HG03159 (cell line): Measurements from ENCODE around the gene LOC128125822.
"Not testable (repeated sequence)": the region's sequence is repeated elsewhere in the genome, so short reads cannot be mapped to it uniquely, and the experiment has no call there.

Experiments used
- ATAC-seq: cut with Tn5 transposase; IDR thresholded peaks from one replicate; pipeline ENCODE4 v1.9.1; 2021; ENCODE audit warnings: mild to moderate bottlenecking, moderate library complexity; ENCODE audit not compliant: unreplicated experiment

LOC128125822 gene

GRCh38 chr6:63581355-63582013 is 9.2 kb downstream of the LOC128125822 start:
- no peak for ATAC-seq

DNA sequence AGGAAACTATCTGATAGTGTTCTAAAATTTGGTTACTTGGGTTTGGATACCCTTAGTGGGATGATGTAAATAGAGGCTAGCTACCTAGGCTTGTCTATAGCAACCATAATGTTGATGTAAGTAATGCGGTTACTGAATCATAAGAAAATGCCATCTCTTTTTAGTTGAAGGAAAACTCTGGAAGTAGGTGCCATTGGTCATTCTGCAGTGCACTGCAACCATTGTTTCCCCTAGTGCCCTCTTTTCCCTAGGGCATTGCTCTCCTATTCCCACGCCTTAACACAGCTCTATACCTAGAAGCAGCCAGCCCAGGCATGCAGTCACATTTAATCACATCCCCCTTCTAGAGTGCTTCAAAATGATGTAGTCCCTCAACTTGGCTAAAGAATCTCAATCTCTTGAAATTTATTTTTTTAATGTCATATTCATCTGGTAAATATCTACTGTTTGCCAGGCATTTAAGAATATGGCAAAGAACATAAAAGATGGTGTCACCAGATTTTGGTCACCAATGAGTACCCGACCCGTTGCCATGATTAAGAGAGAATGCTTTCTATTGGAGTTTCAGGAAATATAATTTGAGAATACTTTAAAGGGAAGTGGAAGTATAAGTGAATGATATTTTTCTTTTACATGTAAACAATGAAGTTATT is 10.4 kb downstream of the LOC128125822 start:
- no peak for ATAC-seq

- no peak for ATAC-seq
Observed at GRCh38 chr6:63584125-63584514, 11.8 kb downstream of the LOC128125822 start.

- no peak for ATAC-seq
Observed at GRCh38 chr6:63584566-63584965, 12.3 kb downstream of the LOC128125822 start.

DNA sequence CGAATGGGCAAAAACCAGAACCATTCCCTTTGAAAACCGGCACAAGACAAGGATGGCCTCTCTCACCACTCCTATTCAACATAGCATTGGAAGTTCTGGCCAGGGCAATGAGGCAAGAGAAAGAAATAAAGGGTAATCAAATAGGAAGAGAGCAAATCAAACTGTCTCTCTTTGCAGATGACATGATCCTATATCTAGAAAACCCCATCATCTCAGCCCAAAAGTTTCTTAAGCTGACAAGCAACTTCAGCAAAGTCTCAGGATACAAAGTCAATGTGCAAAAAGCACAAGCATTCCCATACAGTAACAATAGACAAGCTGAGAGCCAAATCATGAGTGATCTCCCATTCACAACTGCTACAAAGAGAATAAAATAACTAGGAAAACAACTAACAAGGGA is 13.4 kb downstream of the LOC128125822 start:
- ATAC-seq: not testable (repeated sequence)

GRCh38 chr6:63589952-63590411 is 17.7 kb downstream of the LOC128125822 start:
- ATAC-seq: no peak

DNA sequence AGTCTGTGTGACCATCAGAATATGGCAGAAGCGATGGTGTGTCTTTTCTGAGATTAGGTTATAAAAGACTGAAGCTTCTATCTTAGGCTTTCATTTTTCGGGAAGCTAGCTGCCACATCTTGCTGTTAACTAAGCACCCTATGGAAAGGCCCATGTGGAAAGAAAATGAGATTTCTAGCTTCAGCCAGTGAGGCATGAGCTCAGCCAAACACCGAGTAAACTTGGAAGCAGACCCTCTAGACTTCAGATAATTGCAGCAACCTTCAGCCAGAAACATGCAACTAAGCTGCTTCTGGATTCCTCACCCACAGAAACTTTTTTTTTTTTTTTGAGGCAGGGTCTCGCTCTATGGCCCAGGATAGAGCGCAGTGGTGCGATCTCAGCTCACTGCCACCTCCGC is 20.6 kb downstream of the LOC128125822 start:
- ATAC-seq: no peak

GRCh38 chr6:63597141-63598048 is 25.1 kb downstream of the LOC128125822 start:
- ATAC-seq: no peak

- peak; percentile 100 for ATAC-seq
Observed at GRCh38 chr6:63598049-63599036, 26.1 kb downstream of the LOC128125822 start.

GRCh38 chr6:63599243-63599642 is 27.0 kb downstream of the LOC128125822 start:
- ATAC-seq: no peak

DNA sequence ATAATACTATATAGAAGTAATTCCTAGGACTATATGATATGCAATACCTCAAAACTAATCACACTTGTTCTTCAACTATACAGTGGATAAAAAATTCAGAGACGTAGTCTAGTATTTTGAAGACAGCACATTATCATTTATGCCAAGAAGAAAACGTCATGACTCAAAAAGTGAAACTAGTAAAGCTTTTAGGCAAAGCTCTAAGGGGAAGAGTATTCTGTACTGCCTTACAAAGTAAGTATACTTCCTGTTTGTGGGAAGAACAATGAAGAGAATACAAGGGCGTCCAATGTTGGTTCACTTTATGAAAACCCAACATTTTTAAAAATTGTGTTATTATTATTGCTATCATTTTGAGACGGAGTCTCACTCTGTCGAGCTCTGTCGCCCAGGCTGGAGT is 27.9 kb downstream of the LOC128125822 start:
- no peak for ATAC-seq

DNA sequence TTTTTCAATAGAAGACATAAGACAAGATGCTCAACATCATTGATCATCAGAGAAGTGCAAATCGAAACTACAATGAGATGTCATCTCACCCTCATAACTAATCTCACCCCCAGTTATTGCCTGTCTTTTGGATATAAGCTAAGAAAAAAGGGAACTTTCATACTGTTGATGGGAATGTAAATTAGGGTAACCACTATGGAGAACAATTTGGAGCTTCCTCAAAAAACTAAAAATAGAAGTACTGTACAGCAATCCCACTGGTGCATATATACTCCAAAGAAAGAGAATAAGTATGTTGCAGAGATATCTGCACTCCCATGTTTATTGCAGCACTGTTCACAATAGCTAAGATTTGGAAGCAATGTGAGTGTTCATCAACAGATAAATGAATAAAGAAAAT is 37.0 kb downstream of the LOC128125822 start:
- no peak for ATAC-seq

DNA sequence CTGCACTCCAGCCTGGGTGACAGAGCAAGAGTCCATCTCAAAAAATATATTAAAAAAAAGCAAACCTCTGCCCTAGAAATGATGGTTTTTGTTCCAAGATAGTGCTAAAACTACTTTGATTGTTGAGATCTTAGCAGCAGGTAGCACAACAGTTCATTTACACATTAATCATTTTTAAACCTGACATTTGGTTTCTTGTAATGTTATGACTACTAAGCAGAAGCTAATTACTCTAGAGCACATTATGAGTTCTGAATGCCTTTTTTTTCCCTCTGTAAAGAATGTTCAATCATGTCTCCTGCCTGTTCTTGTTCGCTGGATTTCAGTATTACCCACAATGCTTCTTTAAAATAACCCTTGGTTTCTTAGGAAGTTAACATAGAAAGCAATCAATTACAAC is 38.7 kb downstream of the LOC128125822 start:
- no peak for ATAC-seq

DNA sequence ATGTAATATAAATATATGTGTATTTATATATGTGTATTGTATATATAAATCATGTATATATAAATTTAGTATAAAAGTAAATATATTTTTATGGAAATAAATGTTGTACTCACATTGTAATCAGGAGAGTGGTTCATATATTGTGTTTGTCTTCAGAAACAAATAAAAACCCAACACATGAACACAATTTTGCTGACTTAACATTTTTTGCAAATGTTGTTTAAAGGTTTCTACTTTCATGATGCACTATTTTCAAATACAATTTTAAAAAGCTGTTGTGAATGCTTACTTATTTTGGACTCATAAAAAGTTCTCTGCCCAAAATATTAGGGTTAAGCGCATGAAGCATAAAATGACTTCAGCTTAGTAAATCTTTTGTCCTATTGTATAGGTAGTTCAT is 39.3 kb downstream of the LOC128125822 start:
- ATAC-seq: no peak

DNA sequence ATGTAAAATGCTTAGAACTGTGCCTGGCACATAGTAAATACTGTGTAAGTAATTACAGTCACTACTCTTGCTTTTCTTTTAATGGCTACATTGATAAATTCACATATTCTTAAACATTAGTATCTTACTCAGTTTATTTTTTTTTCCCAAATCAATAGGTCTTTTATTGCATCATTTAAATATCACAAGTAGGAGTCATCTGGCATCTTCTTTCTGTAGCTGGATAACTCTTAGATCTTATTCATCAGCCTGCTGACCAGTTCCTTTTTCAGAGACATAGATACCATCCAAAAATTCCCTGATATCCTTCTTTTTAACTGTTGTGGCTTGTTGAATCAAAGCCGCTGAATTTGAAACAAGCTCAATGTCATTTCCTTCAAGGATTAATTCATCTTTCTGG is 43.3 kb downstream of the LOC128125822 start:
- no peak for ATAC-seq
